H54 (cell line): ENCODE data around the gene MAST2.
"Not testable (repeated sequence)": the region's sequence is repeated elsewhere in the genome, so short reads cannot be mapped to it uniquely, and the experiment has no call there.

ENCODE experiments used
- DNase-seq: peaks from one replicate; pipeline ENCODE4 v3.0.0; 2011; ENCODE audit warnings: low spot score, mixed read lengths; ENCODE audit not compliant: insufficient read length
- FAIRE-seq: peaks from 3 replicates; lab custom pipeline; 2011; peaks lifted over from hg19 to GRCh38; lab: Jason Lieb, UNC
- POLR2A ChIP-seq: IDR thresholded peaks from 2 replicates; pipeline ENCODE4 v1.6.1; 2011; ENCODE audit warnings: low read depth, mild to moderate bottlenecking, low read length

The MAST2 gene

DNA sequence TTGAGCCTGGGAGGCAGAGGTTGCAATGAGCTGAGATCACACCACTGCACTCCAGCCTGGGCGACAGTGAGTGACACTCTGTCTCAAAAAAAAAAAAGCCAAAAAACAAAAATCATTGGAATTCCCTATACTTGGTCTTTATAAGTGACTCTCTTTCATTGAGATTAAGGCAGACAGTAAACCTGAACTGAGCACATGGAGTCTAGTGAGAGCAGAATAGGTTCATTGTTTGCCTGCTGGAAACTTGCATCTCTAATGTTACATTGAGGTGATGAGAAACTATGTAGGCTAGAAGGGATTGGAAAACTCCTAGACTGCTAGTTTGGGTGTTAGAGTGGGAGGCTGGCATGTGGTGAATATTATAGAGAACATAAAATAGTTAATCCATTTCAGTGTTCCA, 25.4 kb downstream of the MAST2 start:
- DNase-seq = no peak
- FAIRE-seq = no peak
- no peak for TF ChIP-seq POLR2A

DNA sequence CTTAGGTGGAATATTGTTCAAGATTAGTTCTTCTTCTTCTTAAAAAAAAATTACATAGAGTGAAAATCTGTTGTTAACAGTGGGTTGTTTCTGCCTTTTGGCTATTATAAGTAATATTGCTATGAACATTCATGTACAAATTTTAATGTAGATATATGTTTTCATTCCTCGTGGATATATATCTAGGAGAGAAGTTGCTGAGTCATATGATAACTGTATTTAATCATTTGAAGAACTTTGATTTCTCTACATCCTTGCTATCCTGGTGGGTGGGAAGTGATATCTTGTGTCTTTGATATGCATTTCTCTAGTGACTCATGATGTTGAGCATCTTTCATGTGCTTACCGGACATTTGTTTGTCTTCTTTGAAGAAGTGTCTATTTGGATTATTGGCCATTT, 29.9 kb downstream of the MAST2 start:
- no peak for TF ChIP-seq POLR2A
- DNase-seq (no peak), FAIRE-seq (peak; percentile 57)

DNA sequence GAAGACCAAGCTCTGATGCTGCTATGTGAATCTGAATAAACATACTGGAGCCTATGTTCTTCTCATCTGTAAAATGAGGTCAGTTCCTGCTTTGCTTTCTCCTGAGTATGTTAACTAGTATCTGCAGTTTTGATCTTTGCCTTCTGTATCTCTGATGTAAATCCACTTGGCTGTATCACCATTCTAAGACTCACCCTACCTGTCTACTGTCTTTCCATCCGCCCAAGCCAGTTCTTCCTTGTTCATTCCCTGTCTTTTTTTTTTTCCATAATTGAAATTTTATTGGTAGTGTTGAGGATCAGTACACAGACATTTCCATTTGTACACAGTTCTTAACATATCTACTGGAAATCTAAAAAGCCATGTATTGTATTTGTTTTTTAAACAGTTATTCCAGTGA, 31.3 kb downstream of the MAST2 start:
- no peak for TF ChIP-seq POLR2A
- peak; percentile 58 for FAIRE-seq
- DNase-seq = no peak

DNA sequence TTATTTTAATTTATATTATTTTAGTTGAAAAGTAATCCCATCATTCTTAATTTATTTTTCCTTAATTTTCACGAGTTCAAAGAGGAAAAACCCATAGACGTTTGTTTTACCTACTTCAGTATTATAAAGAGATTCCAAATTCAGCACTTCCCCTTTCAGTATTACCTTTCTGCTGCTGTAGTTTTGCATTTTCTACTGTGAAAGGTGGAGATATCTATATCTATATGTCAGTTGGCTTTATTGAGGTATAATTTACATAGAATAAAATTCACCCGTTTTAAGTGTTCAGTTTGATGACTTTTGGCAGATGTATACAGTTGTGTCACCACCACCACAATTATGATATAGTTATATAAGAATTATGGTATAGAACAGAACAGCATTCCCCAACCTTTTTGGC, 33.0 kb downstream of the MAST2 start:
- no peak for FAIRE-seq
- TF ChIP-seq POLR2A = no peak
- no peak for DNase-seq

DNA sequence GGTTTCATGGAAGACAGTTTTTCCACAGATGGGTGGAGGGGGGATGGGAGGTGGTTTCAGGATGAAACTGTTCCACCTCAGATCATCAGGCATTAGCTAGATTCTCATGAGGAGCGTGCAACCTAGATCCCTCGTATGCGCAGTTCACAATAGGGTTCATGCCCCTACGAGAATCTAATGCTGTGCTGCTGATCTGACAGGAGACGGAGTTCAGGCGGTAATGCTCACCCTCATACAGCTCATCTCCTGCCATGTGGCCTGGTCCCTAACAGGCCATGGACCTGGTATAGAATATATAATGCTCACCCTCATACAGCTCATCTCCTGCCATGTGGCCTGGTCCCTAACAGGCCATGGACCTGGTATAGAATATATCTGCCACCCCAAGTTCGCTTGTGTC, 33.4 kb downstream of the MAST2 start:
- DNase-seq = not testable (repeated sequence)
- peak; percentile 41 for FAIRE-seq

DNA sequence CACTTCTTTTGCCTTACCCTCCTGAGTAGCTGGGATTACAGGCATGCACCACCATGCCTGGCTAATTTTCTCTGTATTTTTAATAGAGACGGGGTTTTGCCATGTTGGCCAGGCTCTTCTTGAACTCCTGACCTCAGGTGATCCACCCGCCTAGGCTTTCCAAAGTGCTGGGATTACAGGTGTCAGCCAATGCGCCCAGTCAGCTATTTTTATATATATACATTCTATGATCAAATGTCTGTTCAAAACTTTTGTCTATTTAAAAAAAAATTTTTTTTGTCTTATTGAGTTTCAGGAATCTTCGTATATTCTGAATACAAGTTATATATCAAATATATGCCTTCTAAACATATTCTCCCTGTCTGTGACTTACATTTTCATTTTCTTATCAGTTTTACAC, 34.9 kb downstream of the MAST2 start:
- FAIRE-seq = not testable (repeated sequence)

DNA sequence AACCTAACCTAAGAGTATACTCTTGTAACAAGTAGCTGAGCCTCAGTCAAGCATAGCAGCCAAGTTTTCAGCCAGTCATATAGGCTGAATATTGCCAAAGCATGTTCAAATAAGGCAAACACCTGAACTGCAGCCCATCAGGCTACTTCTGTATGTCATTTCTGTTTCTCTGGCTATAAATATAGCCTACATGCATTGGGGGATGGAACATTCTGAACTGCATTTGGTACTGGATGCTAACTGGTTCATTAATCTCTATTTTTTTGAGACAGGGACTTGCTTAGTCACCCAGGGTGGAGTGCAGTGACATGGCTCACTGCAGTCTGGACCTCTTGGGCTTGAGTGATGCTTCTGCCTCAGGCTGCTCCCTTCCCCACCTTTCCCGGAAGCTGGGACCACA, 37.3 kb downstream of the MAST2 start:
- no peak for DNase-seq
- peak; percentile 69 for FAIRE-seq
- no peak for TF ChIP-seq POLR2A

More for the DNA sequence above, 34.9 kb downstream of the MAST2 start:
- DNase-seq = not testable (repeated sequence)

DNA sequence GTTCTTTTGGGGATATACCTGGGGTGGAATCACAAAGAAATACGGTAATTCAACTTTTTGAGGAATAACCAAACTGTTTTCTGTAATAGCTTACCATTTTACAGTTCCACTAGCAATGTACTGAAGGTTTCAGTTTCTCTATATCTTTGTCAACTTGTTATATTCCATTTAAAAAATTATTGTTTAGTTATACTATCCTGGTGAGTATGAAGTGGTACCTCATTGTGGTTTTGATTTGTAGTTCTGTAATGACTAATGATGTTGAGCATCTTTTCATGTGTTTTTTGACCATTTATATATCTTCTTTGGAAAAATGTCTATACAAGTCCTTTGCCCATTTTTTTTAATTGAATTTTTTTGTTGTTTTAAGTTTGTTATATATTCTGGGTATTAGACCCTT, 39.4 kb downstream of the MAST2 start:
- no peak for DNase-seq
- no peak for FAIRE-seq
- no peak for TF ChIP-seq POLR2A

DNA sequence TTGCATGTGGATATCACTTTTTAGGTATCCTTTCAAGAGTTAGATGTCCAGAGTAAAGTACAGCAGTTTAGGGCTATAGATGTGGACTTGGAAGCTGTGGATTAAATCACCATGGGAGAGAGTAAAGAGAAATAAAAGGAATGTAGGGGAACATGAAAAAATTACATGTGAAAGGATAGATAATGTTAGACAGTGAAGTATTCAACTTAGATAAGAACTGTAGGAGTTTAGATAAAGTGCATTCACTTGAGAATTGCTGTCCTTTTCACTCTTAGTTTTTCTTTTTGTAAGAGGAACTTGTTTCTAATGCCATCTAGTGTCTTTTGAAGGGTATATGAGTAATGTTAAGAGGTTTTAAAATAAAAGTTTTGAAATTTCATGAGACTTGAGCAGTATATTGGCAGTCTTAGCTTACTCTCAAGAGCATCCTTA, 40.1 kb downstream of the MAST2 start:
- DNase-seq (no peak), FAIRE-seq (peak; percentile 55)
- TF ChIP-seq POLR2A = no peak

DNA sequence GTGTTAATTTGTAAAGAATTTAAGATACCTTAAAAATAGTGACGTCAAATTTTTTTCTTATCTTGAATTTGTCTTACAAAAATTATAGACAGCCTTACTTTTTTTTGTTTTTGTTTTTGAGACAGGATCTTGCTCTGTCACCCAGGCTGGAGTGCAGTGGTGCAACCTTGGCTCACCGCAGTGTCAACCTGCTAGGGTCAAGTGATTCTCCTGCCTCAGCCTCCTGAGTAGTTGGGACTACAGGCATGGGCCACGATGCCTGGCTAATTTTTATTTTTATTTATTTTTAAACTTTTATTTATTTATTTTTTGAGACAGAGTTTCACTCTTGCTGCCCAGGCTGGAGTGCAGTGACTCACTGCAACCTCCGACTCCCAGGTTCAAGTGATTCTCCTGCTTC, 40.6 kb downstream of the MAST2 start:
- not testable (repeated sequence) for DNase-seq, FAIRE-seq

DNA sequence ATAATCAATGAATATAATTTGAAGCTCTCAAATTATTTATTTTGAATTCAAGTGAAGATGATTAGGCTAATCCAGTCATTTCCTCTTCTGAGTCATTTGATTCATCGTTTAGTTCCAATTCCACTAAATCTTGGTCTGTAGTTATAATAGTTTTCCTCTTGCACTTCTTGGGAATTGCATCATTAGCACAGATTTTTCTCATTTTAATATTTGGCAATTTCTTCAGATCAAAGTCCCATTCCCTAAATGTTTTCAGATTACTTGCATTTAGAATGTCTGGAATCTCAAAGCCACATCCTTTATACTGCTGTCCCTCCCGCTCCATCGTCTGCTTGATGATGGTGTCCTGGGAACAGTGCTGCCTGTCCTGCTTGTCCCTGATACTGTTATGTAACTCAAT, 43.5 kb downstream of the MAST2 start:
- peak; percentile 83 for FAIRE-seq
- no peak for DNase-seq
- no peak for TF ChIP-seq POLR2A

DNA sequence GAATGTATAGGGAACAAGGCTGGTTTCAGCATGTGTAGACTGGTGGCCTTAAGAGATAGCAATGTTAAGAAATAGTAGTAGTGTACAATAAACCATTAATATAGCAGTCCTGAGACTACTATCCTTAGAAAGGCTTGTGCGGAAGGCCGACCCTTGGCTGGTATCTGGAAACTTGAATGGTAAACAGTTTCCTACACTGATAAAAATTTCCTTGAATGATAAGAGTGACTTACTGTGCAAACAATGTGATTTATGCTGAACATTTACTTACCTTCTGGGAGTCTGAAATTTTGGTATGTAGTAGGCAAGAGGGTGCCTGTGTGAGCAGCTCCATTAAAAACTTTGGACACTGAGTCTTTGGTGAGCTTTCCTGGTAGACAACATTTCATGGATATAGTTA, 44.7 kb downstream of the MAST2 start:
- FAIRE-seq = no peak
- no peak for TF ChIP-seq POLR2A
- no peak for DNase-seq

DNA sequence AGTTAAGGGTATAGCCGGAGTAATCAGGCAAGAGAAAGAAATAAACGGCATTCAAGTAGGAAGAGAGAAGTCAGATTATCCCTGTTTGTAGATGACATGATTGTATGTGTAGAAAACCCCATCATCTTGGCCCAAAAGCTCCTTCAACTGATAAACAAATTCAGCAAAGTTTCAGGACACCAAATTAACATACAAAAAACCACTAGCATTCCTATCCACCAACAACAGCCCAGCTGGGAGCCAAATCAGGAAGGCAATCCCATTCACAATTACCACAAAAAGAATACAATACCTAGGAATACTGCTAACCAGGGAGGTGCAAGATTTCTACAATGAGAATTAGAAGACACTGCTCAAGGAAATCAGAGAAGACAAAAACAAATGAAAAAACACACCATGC, 45.3 kb downstream of the MAST2 start:
- FAIRE-seq (peak; percentile 48), DNase-seq (no peak)
- no peak for TF ChIP-seq POLR2A

DNA sequence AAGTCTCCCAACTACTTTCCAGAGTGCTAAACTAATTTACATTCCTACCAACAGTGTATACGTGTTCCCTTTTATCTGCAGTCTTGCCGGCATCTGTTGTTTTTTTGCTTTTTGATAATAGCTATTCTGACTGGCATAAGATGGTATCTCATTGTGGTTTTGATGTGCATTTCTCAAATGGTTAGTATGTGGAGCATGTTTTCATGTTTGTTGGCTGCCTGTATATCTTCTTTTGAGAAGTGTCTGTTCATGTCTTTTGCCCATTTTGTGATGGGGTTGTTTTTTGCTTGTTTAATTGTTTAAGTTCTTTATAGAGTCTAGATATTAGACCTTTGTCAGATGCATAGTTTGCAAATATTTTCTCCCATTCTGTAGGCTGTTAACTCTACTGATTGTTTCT, 46.6 kb downstream of the MAST2 start:
- no peak for FAIRE-seq

DNA sequence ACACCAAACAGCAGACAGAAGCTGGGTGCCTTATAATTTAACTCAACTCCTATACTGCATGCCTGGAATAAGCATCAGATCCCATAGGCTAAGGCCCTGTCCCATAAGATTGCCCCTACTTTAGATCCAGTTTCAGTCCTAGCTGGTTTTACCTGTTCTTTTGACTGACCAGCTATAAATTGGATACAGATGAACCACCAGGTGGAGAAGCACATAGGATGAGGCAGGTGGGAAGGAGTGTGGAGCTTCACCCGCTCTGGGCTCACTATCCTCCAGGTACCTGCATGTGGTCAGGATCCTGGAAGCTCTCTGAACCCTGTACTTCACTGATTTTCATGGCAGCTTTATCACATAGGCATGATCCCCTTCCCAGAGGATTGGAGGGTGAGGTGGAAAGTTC, 51.3 kb downstream of the MAST2 start:
- no peak for TF ChIP-seq POLR2A
- FAIRE-seq (no peak), DNase-seq (no peak)

More for the DNA sequence above, 46.6 kb downstream of the MAST2 start:
- no peak for TF ChIP-seq POLR2A
- no peak for DNase-seq

DNA sequence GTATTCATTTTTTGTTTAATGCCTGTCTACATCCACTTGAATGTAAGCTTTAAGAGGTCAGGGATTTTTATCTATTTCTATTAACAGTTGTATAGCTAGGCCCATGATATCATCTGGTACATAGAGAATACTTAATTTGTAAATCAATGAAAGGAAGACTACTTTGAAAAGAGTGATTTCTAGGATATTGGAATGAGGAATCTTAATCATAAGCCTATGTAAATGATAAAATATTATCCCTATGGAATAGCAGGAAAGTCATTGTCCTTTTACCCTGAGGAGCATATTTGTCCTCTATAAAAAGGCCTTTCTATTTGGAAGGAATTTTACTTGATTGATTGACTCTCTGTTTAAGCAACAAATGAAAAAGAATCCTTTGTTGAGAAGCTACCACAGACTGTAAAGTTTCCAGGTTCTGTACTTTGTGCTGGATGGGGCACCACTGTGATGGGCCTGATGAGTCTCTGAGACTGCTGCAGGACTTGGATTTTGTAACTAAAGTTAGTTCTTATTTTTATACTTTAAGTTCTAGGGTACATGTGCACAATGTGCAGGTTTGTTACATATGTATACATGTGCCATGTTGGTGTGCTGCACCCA, 53.8 kb downstream of the MAST2 start:
- FAIRE-seq = no peak
- no peak for TF ChIP-seq POLR2A

DNA sequence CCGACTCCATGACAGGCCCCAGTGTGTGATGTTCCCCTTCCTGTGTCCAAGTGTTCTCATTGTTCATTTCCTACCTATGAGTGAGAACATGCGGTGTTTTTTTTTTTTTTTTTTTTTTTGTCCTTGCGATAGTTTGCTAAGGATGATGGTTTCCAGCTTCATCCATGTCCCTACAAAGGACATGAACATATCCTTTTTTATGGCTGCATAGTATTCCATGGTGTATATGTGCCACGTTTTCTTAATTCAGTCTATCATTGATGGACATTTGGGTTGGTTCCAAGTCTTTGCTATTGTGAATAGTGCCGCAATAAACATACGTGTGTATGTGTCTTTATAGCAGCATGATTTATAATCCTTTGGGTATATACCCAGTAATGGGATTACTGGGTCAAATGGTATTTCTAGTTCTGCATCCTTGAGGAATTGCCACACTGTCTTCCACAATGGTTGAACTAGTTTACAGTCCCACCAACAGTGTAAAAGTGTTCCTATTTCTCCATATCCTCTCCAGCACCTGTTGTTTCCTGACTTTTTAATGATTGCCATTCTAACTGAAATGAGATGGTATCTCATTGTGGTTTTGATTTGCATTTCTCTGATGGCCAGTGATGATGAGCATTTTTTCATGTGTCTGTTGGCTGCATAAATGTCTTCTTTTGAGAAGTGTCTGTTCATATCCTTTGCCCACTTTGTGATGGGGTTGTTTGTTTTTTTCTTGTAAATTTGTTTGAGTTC, 54.5 kb downstream of the MAST2 start:
- not testable (repeated sequence) for DNase-seq, FAIRE-seq

More for the DNA sequence above, 53.8 kb downstream of the MAST2 start:
- no peak for DNase-seq
